GM19238 (cell line): ENCODE data around the gene CMBL.
"Not testable (repeated sequence)": the region's sequence is repeated elsewhere in the genome, so short reads cannot be mapped to it uniquely, and the experiment has no call there.

ENCODE experiments used
- DNase-seq: peaks from one replicate; pipeline ENCODE4 v3.0.0; 2011; ENCODE audit warnings: low spot score; ENCODE audit not compliant: insufficient read length

The CMBL gene

DNA sequence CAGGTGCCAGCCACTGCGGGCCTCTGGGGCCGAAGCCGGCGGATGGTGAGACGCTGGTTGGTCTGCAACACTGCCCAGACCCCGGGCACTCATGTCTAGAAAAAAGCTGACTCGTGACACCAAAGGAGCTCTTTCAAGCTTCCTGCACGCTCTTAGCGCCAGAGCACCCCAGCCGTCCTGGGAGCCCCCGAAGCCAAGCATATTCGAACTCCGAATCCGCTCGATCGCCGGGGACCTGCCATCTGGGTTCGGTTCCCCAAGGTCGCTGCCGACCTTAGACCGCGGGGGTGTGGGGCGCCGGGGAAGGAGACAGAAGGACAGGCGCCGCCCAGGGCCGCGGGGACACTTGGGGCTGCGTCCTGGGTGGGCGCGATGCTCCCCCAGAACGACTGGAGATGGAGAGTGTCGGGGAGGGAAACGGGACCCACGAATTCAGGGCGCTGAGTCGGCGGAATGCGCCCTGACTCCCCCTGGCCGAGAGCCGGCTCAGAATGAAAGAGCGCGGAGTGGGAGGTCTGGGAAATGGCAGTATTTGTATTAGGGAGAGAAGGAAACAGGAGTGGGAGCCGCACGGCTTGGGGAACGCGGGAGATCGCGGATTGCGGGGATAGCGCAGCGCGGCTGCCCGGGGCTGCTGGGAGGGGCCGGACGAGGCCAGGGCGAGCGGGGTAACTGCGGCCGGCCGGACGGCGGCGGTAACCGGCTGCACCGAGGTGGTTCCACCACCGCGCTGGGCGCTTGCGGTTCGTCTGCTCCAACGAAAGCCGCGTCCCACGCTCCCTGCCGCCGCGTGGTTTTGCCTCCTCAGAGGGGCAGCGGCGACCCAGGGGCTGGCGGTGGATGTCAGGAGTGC, 25.7 kb upstream of the CMBL start:
- peak; percentile 16 for DNase-seq

DNA sequence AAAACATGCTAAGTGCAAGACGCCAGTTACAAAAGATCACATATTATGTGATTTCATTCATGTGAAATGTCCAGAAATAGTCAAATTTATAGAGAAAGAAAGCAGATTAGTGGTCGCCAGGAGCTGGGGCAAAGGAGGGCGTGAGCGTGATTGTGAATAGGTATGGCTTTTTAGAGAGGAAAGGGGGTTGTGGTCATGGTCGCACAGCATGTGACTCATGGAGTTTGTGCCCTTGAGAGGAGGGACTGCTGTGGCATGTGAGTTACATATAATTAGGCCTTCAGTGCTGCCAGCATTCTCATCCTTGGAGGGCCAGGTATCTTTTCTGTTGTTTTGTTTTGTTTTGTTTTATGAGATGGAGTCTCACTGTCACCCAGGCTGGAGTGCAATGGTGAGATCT, 24.6 kb upstream of the CMBL start:
- no peak for DNase-seq

DNA sequence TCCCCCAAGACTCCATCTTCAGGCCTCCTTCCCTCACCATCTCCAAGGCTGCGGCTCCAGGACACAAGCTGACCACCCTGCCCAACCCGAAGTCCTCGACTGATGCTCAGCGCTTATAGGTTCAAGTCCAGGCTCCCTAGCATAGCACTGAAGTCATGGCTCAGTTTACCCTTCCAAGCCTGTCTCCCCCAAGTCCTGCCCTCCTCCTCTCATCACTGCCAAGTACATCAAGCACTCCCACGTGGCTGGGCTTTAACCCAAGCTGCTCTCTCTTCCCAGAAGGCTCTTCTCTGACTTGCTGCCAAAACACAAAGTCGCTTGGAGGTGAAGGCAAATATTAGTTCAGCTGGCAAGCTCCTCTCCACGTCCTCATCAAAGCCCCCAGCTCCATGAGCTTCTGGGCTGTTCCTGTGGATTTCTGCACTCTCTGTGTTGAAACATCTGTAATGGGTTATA, 23.7 kb upstream of the CMBL start:
- DNase-seq = no peak

DNA sequence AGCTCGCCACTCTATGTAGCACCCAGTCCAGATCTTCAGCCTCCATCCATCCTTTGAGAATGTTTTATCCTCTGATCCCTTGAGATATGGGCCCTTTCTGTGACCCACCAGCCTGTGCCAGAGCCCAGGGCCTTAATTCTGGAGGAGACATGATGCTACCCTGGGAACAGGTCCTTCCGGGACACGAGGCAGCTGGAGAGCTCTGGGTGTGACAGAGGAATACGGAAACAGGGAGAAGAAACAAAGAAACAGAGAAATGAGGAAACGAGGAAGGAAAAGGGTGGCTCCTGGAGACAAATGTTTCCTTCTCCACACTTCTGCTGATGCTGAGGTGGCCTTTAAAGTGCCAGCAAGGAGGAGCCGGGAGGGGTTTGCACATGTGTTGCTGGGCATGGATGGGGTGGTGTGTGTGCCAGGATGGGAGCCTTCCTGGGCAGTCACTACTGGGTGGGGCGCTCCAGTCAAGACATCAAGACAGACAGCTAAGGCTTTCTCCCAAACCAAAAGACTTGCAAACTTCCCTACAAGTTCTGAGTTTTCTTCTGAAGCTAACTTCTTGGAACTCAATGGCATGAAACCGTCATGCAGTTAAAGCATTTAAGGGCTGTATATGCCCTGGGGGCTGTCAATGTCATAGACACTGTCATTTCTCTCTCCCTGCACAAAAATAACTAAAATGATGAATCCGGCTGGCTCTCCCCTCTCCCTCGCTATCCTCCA, 23.0 kb upstream of the CMBL start:
- DNase-seq = no peak

DNA sequence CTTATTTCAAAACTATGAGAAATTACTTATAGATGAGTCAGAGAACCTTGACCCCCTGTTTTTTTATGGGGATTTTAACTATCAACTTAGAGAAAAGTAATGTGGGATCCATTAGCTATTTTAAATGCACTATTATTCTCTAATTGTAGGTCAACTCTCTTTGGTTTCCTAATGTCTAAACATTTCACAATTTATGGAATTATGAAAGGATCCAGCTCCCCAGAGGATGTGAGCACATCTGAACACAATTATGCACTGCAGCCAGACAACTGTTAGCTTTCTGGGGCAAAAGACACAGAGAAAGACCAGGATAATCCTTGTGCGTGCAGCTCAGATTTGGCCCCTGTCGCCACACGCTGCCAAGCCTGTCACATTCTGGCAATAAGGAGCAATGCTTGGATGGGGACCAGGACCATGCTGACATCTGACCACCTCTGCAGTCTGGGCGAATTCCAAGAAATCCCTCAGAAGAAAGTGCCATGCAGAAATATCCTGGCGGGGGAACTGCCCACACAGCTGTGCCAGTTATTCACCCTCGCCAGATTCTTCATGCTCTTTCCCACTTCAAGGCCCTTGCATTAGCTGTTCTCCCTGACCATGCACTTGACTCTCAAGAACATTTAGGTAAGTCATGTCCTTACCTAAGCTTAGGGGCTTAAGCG, 22.2 kb upstream of the CMBL start:
- DNase-seq = no peak

DNA sequence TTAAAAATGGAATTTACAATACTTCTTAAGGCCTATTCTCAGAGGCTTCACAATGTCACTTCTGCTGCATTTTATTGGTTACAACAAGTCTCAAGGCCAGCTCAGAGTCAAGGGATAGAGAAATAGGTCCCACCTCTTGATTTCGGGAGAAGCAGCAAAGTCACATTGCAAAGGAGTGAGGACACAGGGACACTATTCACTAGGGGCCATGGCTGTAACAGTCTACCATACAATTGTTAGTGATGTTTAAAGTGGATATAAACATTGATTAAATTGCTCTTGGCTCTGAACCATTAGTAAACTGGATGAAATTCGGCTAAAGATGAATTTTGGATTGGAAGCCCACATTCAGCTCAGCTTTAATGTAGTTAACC, 21.7 kb upstream of the CMBL start:
- DNase-seq = no peak

DNA sequence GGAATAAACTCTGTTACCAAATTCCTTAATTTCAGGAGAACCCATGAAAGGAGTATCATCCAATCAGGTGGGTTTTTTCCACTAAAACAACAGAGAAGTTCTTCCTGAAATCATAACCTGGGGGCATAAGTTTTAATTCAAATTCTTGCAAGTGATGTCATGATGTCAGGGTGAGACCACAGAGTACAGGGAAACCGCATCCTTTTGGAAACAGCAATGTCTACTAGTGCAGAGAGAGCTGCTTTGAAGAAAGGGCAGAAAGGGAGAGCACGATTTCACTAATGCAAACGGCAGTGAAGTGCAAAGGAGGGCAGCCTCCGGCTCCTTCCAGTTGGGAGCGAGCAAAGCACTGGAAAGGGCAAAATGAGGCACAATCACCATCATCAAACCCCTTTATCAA, 20.6 kb upstream of the CMBL start:
- DNase-seq = no peak

DNA sequence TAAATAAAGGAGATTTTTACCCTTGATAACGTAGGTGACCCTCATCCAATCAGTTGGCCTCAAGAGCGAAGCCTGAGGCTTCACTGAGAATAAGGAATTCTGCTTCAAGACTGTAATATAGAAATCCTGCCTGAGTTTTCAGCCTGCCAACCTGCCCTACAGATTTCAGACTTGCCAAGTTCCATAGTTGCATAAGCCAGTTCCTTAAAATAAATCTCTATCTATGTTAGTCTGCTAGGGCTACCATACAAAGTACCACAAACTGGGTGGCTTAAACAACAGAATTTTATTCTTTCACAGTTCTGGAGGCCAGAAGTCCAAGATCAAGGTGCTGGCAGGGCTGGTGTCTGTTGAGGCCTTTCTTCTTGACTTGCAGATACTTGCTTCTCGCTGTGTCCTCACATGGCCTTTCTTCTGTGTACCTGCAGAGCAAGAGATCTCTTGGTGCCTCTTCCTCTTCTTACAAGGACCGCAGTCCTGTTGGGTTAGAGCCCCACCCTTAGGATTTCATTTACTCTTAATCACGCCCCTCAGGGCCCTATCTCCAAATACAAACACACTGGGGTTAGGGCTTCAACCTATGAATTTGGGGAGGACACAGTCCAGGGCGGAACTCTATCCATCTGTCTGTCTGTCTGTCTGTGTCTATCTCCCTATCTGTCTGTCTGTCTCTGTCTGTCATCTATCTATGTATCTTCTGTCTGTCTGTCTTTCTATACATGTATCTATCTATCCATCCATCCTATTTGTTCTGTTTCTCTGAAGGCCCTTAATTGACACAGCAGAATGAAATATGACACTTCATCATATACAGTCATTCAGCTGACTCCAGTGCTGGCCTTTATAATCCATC, 17.0 kb upstream of the CMBL start:
- DNase-seq = no peak

DNA sequence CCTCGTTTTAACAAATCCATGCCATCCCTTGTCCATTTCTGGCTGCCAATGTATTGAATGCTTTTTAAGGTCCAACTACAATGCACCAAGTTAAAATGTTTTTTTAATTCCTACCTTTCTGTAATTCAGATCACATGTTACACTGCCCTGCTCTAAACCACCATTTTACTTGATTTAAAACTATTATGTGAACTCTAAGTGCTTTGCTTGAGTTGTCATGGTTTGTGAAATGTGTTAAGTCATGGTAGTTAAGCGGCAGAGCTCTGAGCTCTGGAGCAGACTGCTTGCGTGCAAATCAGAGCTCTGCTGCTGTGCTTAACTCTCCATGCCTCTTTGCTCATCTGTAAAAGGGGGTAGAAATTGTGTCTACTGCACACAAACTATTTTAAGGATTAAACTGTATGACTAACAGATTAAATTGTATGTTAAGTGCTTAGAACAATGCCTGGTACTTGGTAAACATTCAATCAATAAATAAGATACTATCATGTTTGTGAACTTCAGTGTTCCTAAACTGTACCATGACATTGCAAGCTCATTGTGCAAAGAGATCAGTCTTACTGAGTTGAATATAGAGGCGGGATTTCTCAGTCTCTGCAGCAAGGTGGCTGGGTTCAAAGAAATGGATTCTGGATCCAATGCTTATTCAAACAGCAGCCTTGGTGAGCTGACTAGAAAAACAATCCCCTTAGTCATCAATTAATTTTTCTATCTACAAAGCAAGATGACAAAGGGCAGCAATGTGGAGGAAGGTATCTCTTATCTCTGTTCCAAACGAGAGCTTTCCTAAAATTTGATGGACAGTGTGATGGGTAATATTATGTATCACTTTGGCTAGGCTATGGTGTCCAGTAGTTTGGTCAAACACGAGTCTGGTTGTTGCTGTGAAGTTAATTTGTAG, 16.1 kb upstream of the CMBL start:
- no peak for DNase-seq

DNA sequence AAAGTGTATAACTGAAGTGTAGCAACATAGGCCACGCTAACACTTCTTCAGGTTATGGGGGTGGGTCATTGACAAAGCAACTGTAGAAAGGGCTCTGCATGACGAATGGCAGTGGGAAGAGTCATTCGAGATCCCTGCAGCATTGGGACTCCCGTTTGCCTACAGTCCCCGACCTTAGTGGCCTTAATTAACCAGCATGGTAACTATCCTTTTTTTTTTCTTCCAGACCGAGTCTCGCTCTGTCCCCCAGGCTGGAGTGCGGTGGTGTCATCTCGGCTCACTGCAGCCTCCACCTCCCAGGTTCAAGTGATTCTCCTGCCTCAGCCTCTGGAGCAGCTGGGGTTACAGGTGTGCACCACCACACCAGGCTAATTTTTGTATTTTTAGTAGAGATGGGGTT, 14.2 kb upstream of the CMBL start:
- DNase-seq = no peak

DNA sequence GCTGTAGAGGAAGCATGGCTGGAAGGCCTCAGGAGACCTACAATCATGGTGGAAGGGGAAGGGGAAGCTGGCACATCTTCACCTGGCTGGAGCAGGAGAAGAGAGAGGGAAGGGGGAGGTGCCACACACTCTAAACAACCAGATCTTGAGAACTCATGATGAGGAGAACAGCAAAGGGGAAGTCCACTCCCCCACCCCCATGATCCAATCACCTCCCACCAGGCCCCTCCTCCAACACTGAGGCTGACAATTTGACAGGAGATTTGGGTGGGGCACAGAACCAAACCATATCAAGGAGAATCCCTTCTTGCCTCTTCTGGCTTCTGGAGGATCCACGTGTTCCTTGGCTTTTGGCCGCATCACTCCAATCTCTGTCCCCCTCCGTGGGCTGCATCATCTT, 13.1 kb upstream of the CMBL start:
- no peak for DNase-seq

DNA sequence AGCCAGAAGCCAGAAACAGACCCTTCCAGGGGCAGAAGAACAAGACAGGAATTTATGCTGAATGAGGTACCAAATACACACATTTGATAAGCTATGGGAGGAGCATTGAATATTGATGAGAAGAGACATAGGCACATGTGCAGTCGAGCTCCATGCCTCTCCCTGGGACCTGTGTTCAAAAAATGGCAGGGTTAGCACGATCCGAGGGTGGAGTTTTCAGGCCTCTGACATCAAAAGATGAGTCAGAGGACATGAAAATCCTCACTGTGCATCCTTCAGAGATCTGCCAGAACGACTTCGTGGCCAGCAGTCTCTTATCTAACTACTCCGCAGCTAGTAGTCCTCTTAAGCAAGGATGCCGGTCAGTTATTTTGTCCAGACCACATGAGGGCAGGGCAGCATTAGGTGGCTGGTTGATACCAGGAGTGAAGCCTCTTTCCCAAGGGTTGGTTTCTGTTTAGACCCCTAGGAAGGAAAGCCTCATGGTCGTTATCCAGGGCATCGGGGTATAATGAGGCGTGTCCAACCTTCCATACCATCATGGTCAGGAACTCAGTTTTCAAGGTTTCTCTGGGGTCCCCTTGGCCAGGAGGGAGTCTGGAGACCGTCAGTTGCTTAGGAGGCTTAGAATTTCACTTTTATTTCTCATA, 11.6 kb upstream of the CMBL start:
- DNase-seq = no peak

DNA sequence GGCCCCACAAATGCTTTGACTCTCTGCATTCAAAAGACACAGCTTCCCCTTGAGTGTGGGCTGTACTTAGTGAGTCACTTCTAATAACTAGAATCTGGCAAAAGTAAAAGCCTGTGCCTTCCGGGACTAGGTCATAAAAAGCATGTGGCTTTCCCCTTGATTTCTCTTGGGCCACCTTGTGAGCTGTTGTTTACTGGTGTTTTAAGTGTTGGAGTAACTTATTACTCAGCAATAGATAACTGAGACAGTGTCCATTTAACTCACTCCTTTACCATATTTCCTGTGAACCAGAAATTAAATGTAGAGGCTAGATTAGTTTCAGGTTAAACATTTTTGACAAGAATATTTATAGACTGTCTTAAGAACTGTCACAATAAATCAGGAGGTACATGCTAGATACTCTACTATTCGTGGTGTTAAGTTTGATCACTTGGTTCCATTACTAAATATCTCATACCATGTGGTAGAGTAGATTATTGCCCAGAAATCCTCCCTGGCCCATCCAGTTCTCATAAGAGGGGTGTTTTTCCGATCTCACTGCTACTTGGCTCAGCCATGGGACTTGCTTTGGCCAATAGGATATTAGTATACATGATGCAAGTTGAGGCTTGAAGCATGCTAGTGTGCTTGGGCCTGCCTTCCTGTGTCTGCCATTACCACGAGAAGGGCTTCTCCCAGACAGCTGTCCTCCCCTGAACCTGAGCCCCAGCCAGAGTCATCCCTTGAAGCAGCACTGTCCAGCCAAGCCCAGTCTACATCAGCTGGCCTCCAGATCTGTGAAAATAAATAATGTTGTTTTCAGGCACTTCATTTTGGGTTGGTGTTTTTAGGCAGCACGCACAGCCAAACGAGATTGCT, 10.4 kb upstream of the CMBL start:
- DNase-seq = no peak

DNA sequence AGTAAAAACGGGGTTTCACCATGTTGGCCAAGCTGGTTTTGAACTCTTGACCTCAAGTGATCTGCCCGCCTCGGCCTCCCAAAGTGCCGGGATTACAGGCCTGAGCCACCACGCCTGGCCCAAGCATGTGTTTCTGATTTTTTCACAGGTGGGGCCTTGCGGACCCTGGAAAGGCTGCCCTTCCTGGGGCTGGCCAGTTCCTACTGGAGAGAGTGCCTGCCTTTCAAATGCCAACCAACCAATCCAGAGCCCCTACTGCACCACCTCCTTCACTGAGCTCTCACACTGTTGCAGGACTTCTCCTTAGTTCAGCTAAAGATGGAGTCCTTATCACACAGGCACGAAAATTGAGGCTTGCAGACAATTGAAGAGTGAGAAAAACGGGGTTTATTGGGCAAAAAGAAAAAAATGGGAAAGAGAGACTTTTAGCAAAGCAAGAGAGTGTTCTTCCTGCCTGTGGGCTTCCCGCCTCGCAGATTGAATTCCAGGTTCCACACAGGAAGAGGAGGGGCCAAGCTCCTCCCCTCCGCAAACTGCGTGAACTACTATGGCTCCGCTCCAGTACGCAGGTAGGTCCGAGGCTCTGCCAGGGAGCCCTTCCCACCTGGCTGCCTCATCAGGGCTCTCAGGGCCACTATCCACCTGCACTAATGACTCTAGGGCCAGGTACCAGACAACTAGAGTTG, 8.3 kb upstream of the CMBL start:
- no peak for DNase-seq

DNA sequence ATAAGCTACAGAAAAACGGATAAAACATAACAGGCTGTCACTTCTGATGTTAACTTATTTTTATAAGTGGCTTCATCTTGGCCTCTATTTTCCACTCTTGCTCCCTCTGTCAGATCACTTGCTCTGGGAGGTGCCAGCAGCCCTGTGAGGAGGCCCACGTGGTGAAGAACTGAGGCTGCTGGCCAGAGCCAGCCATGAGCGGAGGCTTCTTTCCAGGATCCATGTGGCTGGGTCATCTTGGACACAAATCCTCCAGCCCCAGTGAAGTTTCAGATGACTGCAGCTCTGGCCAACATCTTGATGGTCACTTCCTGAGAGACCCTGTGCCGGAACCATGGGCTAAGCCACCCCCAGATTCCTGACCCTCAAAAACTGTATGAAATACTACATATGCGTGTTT, 7.5 kb upstream of the CMBL start:
- no peak for DNase-seq

DNA sequence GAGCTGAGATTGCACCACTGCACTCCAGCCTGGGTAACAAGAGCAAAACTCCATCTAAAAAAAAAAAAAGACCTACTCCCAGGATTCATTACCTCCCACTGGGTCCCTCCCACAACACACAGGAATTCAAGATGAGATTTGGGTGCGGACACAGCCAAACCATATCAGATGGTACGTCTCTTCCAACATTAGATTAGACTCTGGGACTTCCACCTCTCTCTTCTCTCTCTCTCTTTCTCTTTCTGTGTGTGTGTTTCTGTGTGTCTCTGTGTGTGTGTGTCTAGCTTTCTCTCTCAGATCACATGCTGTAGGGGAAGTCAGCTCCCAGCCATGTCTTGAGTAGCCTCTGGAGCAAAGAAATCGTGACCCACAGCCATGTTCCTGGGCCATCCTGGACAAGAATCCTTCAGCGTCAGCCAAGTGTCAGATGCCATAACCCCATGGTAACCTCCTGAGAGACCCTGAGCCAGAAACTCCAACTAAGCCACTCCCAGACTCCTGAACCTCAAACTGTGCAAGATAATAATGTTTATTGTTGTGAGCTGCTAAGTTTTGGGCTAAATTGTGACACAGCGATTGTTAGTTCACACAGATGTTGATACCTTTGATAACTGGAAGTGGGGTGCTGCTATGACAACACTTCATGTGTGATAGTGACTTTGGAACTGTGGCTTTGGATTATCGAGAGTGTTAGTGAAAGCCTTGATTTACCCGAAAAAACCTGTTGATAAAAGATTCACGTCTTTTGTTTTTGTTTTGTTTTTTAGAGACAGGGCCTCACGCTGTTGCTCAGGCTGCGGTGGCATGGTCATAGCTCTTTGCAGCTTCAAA, 4.1 kb upstream of the CMBL start:
- DNase-seq = no peak

DNA sequence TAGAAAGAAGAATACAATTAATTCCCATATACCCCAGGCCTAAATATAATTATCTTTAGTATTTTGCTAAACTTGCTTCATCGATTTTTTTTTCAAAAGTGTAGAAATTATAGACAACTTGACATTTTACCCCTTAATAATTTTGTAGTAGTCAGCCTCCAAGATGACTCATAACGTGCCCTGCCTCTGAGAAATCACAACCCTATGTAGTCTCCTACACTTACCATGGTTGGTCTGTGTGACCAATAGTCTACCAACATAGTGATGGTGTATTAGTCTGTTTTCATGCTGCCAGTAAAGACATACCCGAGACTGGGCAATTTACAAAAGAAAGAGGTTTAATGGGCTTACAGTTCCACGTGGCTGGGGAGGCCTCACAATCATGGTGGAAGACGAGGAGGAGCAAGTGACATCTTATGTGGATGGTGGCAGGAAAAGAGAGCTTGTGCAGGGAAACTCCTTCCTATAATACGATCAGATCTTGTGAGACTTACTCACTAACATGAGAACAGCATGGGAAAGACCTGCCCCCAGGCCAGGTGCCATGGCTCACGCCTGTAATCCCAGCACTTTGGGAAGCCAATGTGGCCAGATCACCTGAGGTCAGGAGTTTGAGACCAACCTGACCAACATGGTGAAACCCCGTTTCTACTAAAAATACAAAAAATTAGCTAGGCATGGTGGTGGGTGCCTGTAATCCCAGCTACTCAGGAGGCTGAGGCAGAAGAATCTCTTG, 3.3 kb upstream of the CMBL start:
- not testable (repeated sequence) for DNase-seq
